Measurements from ENCODE around the gene RGS8. TPM values are rescaled to one million over a fixed set of nuclear protein-coding genes. Genes with fewer than 3 reads are reported as not detected.

RGS8 gene
- total RNA-seq, 3 donors from 2014 or later = not detected

DNA sequence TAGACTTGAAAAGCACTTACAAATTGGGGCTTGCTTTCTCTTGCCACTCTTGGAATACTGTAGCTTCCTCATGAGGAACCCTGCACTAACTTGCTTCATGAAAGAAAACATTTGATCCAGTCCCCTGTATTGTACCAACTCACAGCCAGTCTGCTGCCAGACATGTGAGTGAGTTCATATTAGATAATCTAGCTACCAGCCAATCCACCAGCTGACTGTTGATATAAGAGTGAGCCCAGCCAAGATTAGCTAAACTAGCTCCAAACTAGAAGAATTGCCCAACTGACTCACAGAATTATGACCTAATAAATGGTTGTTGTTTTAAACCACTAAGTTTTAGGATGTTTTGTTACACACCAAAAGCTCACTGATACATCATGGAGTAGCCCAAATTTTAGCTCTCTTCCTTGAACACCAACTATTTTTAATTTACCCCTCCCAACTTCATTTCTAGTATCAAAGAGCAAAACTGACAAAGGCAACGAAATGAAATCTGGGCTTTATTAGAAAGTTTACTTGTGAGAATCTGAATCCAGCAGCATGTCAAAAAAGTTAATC, 6.6 kb upstream of the RGS8 start:
- no peak overlapping the region for H3K4me3 ChIP-seq
- no peak overlapping the region for H3K27ac ChIP-seq
- H3K9me3 ChIP-seq = no peaks in the 10 kb centered on the region
- no peaks in the 10 kb centered on the region for H3K27me3 ChIP-seq
- TF ChIP-seq POLR2AphosphoS5 (IDR thresholded peaks at IDR 0.05) (no peak), CTCF (IDR thresholded peaks at IDR 0.05) (no peak), POLR2A (IDR thresholded peaks at IDR 0.05) (no peak)
- intact Hi-C loops (cut with DNase I; ENCODE audit: low total_unique reads) = no loop called here
- H3K4me1 ChIP-seq = peaks cover 0 to 6% of the 10 kb centered on the region in 2 donors
- H3K36me3 ChIP-seq = no peaks in the 10 kb centered on the region
- no peak for DNase-seq (ENCODE audit: low spot score in 2 of 2)

DNA sequence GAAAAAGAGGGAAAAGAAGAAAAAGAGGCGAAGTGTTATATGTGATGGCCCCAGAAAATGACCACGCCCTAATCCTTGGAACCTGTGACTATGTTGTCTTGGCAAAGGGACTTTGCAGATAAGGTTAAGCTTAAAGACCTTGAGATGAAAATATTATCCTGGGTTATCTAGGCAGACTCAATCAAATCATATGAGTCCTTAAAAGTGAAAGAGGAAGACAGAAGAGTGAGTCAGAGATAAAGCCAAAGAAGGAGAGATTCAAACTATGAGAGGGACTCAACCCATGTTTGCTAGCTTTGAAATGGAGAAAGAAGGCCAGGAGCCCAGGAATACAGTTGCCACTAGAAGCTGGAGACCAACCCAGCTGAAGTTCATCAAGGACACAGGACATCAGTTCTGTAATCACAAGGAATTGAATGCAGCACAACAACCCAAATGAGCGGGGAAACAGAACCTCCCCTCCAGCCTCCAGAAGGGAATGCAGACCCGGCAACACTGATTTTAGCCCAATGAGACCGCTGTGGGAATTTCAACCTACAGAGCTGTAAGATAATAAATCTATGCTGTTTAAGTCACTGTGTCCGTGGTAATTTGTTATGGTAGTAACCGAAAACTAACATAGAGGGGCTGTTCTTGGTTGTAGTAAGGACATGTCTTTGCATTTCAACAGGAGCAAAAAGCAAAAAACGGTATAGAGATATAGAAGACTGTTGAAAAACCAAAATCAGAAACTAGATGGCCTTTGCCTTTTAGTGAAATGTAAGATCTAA, 4.2 kb upstream of the RGS8 start:
- Histone ChIP-seq H3K27me3 (no peaks in the 10 kb centered on the region), H3K27ac (no peak overlapping the region), H3K9me3 (no peaks in the 10 kb centered on the region), H3K4me3 (no peak overlapping the region), H3K4me1 (peaks cover 0 to 6% of the 10 kb centered on the region in 2 donors), H3K36me3 (no peaks in the 10 kb centered on the region)
- intact Hi-C loops (cut with DNase I; ENCODE audit: low total_unique reads) = no loop called here
- no peak for DNase-seq (ENCODE audit: low spot score in 2 of 2)
- no peak for TF ChIP-seq POLR2A (IDR thresholded peaks at IDR 0.05)

DNA sequence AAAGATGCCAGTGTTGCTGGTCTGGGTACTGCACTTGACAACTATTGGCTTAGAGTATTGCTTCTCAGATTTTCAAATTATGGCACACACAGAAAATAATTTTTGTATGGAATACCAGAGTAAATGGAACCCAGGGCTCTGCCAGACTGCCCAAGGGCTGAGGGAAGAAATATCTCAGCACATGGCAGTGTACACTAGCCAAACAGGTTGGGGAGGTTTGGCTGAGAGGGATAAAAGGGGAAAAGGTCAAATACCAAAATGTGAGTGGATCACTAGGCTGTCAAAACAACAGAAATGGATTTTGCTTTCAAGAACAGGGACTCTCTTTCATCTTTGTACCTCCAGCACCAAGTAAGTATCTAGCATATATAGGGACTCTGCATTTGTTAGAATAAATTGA, 3.0 kb upstream of the RGS8 start:
- Histone ChIP-seq H3K36me3 (no peaks in the 10 kb centered on the region), H3K9me3 (no peaks in the 10 kb centered on the region), H3K4me3 (no peak overlapping the region), H3K4me1 (peaks cover 0 to 6% of the 10 kb centered on the region in 2 donors), H3K27me3 (no peaks in the 10 kb centered on the region), H3K27ac (no peak overlapping the region)
- TF ChIP-seq POLR2A (IDR thresholded peaks at IDR 0.05) = no peak
- no peak for TF ChIP-seq POLR2AphosphoS5 (IDR thresholded peaks at IDR 0.05)
- TF ChIP-seq CTCF (IDR thresholded peaks at IDR 0.05) = no peak
- intact Hi-C loops (cut with DNase I; ENCODE audit: low total_unique reads) = no loop called here
- DNase-seq (ENCODE audit: low spot score in 2 of 2) = peak in 1 of 2 donors; percentile 20

DNA sequence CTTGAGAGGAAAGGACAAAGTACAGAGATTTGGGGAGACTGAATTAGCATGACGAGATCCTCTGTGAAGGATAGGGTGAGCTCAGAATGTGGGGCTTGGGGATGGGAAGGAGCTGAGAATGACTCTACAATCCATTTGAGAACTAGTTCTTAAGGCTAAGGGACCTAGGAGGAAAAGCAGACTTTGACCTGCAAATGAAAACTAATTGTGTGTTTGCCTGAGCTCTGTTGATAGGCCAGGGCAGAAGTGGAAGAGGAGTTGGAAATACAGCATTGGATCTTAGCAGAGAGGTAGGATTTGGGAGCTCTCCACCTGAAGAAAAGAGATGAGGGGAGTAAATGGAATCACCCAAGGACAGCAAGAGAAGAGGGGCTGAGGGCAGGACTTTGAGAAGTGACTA, 2.1 kb upstream of the RGS8 start:
- no peaks in the 10 kb centered on the region for H3K9me3 ChIP-seq
- DNase-seq (ENCODE audit: low spot score in 2 of 2) = no peak
- no peak overlapping the region for H3K4me3 ChIP-seq
- H3K4me1 ChIP-seq = peaks cover 0 to 6% of the 10 kb centered on the region in 2 donors
- intact Hi-C loops (cut with DNase I; ENCODE audit: low total_unique reads) = no loop called here
- no peak overlapping the region for H3K27ac ChIP-seq
- no peaks in the 10 kb centered on the region for H3K27me3 ChIP-seq
- TF ChIP-seq POLR2AphosphoS5 (IDR thresholded peaks at IDR 0.05) = no peak
- TF ChIP-seq POLR2A (IDR thresholded peaks at IDR 0.05) = no peak
- no peak for TF ChIP-seq CTCF (IDR thresholded peaks at IDR 0.05)
- no peaks in the 10 kb centered on the region for H3K36me3 ChIP-seq

- Histone ChIP-seq H3K4me1 (peaks cover 0 to 6% of the 10 kb centered on the region in 2 donors), H3K27ac (no peak overlapping the region), H3K27me3 (no peaks in the 10 kb centered on the region), H3K9me3 (no peaks in the 10 kb centered on the region), H3K36me3 (no peaks in the 10 kb centered on the region), H3K4me3 (no peak overlapping the region)
- no peak for DNase-seq (ENCODE audit: low spot score in 2 of 2)
- intact Hi-C loops (cut with DNase I; ENCODE audit: low total_unique reads) = no loop called here
- no peak for TF ChIP-seq CTCF (IDR thresholded peaks at IDR 0.05)
- TF ChIP-seq POLR2A (IDR thresholded peaks at IDR 0.05) = no peak
These were observed 828 bp upstream of the RGS8 start for GRCh38 chr1:182685215-182685614.

Measured in breast epithelium (tissue), 4 donors.